Skin epidermis (tissue), 12 donors: ENCODE data around the gene TBC1D22A.
A peak's percentile ranks its signal among the peaks of the same experiment; 100 is the strongest.

Experiments
- H3K27ac ChIP-seq, 21 experiments: fragments of 200-600 bp; sonication (generic) in 11 of 21; one replicate each; pipeline ENCODE4 v1.5.0; 2020; ENCODE audit warnings: mild to moderate bottlenecking in 3 of 21, inconsistent platforms in 2 of 21, moderate library complexity in 2 of 21
- H3K4me3 ChIP-seq, 7 experiments: fragments of 200-600 bp; sonication (generic) in 2 of 7; one replicate each; pipeline ENCODE4 v1.5.0; 2020; ENCODE audit warnings: inconsistent platforms in 2 of 7, mild to moderate bottlenecking in 2 of 7, moderate library complexity in 1 of 7

The TBC1D22A gene

GRCh38 chr22:46953968-46954765 is 191.7 kb downstream of the TBC1D22A start:
- no peak overlapping the region for H3K4me3 ChIP-seq
- no peak overlapping the region for H3K27ac ChIP-seq

DNA sequence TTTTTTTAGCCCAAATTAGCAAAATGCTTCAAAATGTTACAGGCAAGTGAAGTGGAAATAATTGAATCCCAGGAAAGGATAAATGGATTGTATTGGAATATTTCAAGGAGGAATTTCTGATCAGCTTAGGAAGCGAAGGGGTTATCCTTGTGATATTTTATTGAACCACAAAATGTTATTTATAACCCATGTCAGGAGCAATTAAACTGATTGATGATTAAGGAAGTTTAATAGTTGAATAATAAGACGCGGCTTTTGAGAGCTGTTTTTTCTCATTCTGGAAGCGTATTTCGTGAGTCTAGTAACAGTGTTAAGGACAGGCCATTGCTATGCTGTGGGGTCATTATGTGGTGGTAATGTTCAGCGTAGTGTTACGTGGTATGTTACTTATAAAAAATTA is 192.3 kb downstream of the TBC1D22A start:
- H3K27ac ChIP-seq: no peak overlapping the region
- H3K4me3 ChIP-seq: no peak overlapping the region

GRCh38 chr22:46956498-46957215 is 194.2 kb downstream of the TBC1D22A start:
- Histone ChIP-seq H3K4me3 (no peak overlapping the region), H3K27ac (no peak overlapping the region)

DNA sequence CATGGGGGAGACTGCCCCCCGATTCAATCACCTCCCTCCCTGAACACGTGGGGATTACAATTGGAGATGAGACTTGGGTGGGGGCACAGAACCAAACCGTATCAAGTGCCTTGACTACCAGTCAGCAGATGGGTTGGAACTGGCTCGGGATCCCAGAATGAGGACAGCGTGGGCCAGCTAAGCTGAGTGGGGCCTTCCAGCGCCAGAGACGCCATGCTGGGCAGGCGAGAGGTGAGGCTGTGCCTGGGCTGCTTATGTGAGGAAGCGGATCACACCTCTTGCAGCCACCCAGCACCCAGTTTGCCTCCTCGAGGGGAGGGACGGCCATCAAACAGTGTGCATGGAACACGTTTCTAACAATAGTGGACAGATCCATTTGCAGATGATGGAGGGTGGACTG is 195.1 kb downstream of the TBC1D22A start:
- Histone ChIP-seq H3K27ac (no peak overlapping the region), H3K4me3 (no peak overlapping the region)

- H3K27ac ChIP-seq: no peak overlapping the region
- H3K4me3 ChIP-seq: no peak overlapping the region
Observed at GRCh38 chr22:46958191-46958590, 195.7 kb downstream of the TBC1D22A start.

- Histone ChIP-seq H3K4me3 (no peak overlapping the region), H3K27ac (no peak overlapping the region)
Observed at GRCh38 chr22:46958658-46959057, 196.2 kb downstream of the TBC1D22A start.

- no peak overlapping the region for H3K27ac ChIP-seq
- H3K4me3 ChIP-seq: no peak overlapping the region
Observed at GRCh38 chr22:46959369-46959768, 196.9 kb downstream of the TBC1D22A start.

DNA sequence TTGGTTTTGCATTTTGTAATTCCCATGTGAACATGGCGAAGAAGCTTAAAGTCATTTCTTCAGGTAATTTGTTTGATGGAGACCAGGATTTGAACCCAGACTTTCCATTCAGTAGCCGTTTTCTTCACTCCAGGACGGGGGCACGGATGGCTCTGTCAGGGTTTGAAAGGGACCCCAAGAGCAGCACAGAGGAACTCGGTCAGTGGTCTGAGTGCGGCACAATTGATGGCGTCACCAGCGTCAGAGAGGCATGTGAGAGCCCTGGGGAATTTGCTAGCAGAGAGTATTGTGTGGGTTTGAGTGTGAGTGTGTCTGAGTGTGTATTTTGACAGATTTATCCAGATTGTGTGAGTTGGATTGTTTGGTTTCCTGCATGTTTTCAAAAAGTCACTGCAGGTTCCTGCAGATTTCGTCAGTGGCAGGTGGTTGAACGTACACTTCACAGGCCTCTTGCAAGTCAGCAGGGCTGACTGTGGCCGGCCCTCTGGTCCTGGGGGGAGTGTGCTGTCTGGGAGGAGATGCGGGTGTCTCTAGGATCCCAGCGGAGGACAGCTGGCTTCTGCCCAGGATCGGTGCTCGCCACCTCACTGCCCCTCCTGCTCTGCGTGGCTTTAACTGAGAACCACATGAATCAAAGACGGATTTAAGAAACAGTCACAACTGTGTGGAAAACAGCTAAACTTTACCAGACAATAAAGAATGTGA is 199.3 kb downstream of the TBC1D22A start:
- Histone ChIP-seq H3K4me3 (no peak overlapping the region), H3K27ac (no peak overlapping the region)

GRCh38 chr22:46962406-46962805 is 200.0 kb downstream of the TBC1D22A start:
- Histone ChIP-seq H3K4me3 (no peak overlapping the region), H3K27ac (no peak overlapping the region)

- H3K27ac ChIP-seq: no peak overlapping the region
- H3K4me3 ChIP-seq: no peak overlapping the region
Observed at GRCh38 chr22:46963672-46964545, 201.5 kb downstream of the TBC1D22A start.

DNA sequence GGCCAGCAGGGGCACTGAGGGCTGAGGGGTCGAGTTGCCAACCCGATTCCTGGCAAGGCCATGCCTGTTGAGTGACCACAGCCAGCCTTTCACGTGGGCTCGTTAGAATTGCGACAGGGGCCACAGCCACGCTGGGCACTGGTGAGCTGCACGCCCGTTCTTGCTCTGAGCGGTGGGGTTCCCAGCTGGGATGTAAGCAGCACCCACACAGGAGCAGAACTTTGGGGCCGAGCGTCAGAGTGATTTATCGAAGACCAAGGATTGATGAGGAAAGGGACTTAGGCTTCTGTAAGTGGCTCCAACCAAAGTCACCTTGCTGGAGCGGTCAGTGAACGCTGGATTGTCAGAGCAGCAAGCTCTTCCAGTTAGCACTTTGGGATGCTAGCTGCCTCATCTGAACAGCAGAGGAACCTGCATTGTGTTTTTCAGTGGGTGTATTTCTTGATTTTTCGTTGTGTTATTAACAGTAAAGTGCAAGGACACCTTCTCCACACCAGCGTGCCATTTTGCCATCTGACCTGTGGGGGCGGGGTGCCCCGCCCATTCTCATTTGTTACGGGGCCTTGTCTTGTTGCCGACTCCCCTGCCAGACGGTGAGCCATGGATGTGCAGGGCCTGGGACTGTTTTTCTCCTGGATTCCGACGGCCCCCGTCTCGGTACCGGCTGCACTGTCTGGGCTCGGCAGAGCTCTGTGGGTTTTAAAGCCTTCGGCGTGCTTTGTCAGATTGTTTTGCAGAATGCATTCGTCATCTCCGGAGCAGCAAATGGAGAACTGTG is 202.5 kb downstream of the TBC1D22A start:
- no peak overlapping the region for H3K4me3 ChIP-seq
- no peak overlapping the region for H3K27ac ChIP-seq

DNA sequence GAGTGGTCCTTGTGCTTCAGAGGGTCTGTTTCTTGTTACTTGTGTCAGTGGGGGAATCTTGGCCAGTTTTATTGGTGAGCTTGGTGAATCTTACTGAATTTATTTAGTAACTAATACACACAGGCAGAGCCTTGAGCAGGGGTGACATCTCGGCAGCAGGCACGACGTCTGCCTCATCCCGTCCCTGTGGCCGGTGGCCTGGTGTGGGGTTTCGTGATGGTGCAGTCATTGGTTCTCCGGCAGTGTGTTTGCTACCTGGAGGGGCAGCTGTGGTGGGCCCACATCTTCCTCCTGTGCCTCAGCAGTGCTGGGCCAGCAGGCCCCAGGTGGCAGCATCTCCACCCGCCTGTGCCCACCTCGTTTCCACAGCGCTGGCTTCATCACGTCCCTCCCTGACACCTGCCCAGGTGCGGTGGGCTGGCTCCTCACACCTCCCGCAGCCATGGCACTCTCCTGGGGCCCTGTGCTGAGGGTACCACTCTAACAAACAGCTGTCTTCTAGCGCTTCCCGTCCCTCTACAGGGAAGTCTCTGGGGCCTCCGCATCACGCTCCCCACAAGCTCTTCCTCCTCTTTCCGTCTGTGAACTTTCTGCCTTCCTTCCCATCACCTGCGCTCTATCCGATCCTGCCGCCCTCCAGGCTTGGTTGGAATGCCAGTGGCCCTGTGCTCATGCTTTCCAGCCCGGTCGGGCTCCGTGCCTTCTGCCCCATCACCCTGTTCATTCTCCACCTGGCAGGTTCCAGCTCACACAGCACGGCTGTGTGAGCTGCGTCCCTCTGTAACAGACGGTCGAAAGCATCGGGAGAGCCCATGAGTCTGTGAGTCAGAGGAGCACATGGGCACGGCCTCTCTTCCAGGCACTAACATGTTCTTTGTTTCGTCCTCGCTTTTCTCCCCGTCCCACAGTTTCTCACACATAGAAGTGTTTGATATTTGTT is 203.4 kb downstream of the TBC1D22A start:
- Histone ChIP-seq H3K27ac (peak overlapping the region in 3 of 21 experiments; percentile 23 to 44 (median 24)), H3K4me3 (no peak overlapping the region)

DNA sequence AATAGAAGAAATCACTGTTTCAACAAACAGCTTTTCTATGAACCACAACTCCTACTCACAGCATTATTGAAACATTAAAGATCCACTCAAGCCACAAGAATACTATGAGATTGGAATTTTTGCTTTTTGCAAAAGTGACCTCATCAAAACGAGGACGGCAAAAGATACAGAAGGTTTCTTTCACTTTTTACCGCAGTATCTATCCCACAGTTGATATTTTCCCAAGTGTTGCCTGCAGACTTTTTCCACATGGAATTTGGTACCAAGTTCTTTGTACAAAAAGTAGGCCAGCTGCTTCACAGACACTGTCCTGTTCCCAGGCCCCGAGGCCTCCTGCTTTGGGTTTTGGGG is 204.0 kb downstream of the TBC1D22A start:
- H3K4me3 ChIP-seq: no peak overlapping the region
- H3K27ac ChIP-seq: peak overlapping the region in 1 of 21 experiments; percentile 24

DNA sequence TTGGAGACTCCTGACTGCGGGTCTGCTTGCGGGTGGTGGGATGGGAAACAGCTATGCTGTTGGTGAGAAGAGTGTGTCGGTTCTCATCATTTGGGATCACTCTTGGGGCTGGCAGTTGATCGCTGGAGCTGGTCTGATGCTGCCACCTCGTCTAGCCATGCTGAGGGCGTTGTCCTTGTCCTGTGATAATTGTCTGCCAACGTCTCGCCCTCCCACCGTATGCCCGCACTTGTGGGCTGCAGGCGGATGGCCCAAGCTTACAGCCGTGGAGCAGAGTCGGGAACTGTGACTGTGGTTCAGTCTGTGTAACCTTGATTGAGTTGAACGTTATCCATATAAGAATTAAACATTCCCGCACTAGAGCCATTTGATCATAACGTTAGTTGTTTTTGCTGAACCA is 204.4 kb downstream of the TBC1D22A start:
- H3K27ac ChIP-seq: no peak overlapping the region

DNA sequence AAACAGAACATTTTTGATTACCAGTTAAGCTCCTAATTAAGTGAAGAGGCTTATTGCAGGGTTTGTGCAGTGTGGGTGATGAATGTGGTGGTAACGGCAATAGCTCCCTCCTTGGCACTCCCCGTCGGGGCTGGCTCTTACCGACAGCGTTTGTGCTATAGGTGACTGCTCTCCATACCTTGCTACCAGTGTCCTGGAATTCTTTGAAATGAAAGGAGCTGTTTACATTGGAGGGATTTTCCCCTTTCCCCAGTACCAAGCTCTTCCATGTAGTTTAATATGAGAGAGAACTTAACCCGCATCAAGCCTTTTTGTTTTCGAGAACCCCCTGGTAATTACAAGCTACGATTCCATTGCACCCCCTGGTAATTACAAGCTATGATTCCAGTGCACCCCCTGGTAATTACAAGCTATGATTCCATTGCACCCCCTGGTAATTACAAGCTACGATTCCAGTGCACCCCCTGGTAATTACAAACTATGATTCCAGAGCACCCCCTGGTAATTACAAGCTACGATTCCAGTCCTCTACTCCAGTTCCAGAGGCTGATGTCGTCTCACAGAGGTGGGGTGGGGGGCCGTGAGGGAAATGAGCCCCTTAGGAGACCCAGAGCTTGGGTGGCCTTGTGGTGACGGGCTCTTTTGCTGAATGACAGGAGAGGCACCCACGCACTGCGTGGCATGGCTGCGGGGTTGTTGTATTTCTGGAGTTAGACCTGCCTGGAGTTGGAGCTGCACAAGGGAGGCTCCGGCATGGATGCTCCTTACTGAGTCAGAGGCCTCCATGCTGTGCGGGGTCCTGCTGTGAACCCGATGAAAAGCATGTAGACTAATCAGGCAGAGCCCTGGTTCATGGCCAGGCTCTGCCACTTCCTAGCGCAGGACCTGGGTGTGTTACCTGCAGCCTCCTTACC is 205.3 kb downstream of the TBC1D22A start:
- Histone ChIP-seq H3K4me3 (no peak overlapping the region), H3K27ac (no peak overlapping the region)

More for the DNA sequence above, 204.4 kb downstream of the TBC1D22A start:
- H3K4me3 ChIP-seq: no peak overlapping the region

- H3K27ac ChIP-seq: no peak overlapping the region
- H3K4me3 ChIP-seq: no peak overlapping the region
Observed at GRCh38 chr22:46968359-46968740, 205.9 kb downstream of the TBC1D22A start.

GRCh38 chr22:46968848-46969247 is 206.4 kb downstream of the TBC1D22A start:
- Histone ChIP-seq H3K27ac (no peak overlapping the region), H3K4me3 (no peak overlapping the region)
